GM21529 (cell line): ENCODE data around the gene PSORS1C2.

Source experiments
- ATAC-seq: cut with Tn5 transposase; IDR thresholded peaks from one replicate; pipeline ENCODE4 v1.9.1; 2021; ENCODE audit not compliant: unreplicated experiment

Gene PSORS1C2

GRCh38 chr6:31142361-31142761 lies 3.5 kb upstream of the PSORS1C2 start:
- ATAC-seq, result no peak

GRCh38 chr6:31140643-31141042 lies 1.8 kb upstream of the PSORS1C2 start:
- no peak for ATAC-seq

GRCh38 chr6:31139599-31139998 lies 733 bp upstream of the PSORS1C2 start:
- no peak for ATAC-seq

GRCh38 chr6:31135710-31136109 lies 3.2 kb downstream of the PSORS1C2 start:
- ATAC-seq, result no peak

- no peak for ATAC-seq
Observed at GRCh38 chr6:31132806-31133205, 6.1 kb downstream of the PSORS1C2 start.

- ATAC-seq, result no peak
Observed at GRCh38 chr6:31131595-31131994, 7.3 kb downstream of the PSORS1C2 start.

- ATAC-seq, result no peak
Observed at GRCh38 chr6:31130751-31131150, 8.1 kb downstream of the PSORS1C2 start.

- no peak for ATAC-seq
Observed at GRCh38 chr6:31129130-31129529, 9.7 kb downstream of the PSORS1C2 start.

- no peak for ATAC-seq
Observed at GRCh38 chr6:31128093-31128676, 10.7 kb downstream of the PSORS1C2 start.

- no peak for ATAC-seq
Observed at GRCh38 chr6:31126396-31127175, 12.3 kb downstream of the PSORS1C2 start.

- no peak for ATAC-seq
Observed at GRCh38 chr6:31125586-31126363, 13.1 kb downstream of the PSORS1C2 start.

- no peak for ATAC-seq
Observed at GRCh38 chr6:31125162-31125561, 13.7 kb downstream of the PSORS1C2 start.

- no peak for ATAC-seq
Observed at GRCh38 chr6:31122791-31123706, 15.8 kb downstream of the PSORS1C2 start.

- ATAC-seq, result no peak
Observed at GRCh38 chr6:31121131-31121790, 17.6 kb downstream of the PSORS1C2 start.

GRCh38 chr6:31120151-31120915 lies 18.5 kb downstream of the PSORS1C2 start, which contains the start of gene CDSN:
Gene CDSN, minus strand, starts transcription at chr6:31120446. Its CDS starts 27 bp downstream, at chr6:31120419.
- no peak for ATAC-seq

- no peak for ATAC-seq
Observed at GRCh38 chr6:31118178-31118577, 20.7 kb downstream of the PSORS1C2 start.

GRCh38 chr6:31116661-31117385 lies 22.0 kb downstream of the PSORS1C2 start:
- no peak for ATAC-seq

GRCh38 chr6:31115941-31116560 lies 22.8 kb downstream of the PSORS1C2 start:
- ATAC-seq, result no peak
